GM21515 (cell line): ENCODE results near the gene FIG4.
"Not testable (repeated sequence)": the region's sequence is repeated elsewhere in the genome, so short reads cannot be mapped to it uniquely, and the experiment has no call there.

Experiments
- ATAC-seq: cut with Tn5 transposase; IDR thresholded peaks from one replicate; pipeline ENCODE4 v1.9.1; 2021; ENCODE audit not compliant: unreplicated experiment

The FIG4 gene

GRCh38 chr6:109701774-109702173 lies 10.7 kb downstream of the FIG4 start:
- ATAC-seq: no peak

- ATAC-seq: no peak
Observed at GRCh38 chr6:109702791-109703190, 11.7 kb downstream of the FIG4 start.

GRCh38 chr6:109705258-109705657 lies 14.2 kb downstream of the FIG4 start:
- peak; percentile 95 for ATAC-seq

DNA sequence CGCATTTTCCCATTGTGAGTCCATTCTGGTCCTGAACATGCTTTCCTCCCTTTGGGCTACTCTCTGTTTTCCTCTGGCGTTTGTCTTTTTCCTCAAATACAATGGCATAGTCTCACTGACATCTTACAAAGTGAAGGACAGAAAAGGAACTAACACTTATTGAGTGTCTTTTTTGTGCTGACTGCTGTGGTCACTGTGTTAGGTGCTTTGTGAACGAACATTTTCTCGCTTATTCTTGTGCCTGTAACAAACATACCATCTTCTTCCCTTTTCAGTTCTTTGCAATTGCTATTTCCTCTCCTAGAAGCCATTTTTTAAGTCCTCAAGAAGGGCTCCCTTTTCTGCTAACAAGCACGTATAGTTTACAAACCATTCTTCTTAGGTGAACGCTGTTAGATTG lies 15.4 kb downstream of the FIG4 start:
- ATAC-seq: no peak

GRCh38 chr6:109708099-109708498 lies 17.0 kb downstream of the FIG4 start:
- not testable (repeated sequence) for ATAC-seq

GRCh38 chr6:109713097-109713496 lies 22.0 kb downstream of the FIG4 start:
- no peak for ATAC-seq

GRCh38 chr6:109714166-109714565 lies 23.1 kb downstream of the FIG4 start:
- no peak for ATAC-seq

DNA sequence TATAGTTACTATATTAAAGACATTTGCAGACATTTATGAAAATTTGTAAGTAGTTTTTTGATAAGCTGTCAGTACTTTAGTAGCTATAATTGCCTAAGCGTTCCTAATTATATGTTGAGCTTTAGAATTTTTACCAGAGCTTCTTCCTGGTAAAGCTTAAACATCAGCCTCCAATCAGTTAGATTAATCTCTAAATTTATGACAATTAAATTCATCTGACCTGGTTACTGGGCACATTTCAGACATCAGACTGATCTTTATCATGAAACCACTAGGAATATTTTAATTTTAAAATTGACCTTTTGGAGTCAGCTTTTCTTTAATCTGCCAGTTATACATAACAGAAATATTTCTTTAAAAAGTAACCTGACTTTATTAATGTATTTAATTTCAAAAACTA lies 23.5 kb downstream of the FIG4 start:
- no peak for ATAC-seq

DNA sequence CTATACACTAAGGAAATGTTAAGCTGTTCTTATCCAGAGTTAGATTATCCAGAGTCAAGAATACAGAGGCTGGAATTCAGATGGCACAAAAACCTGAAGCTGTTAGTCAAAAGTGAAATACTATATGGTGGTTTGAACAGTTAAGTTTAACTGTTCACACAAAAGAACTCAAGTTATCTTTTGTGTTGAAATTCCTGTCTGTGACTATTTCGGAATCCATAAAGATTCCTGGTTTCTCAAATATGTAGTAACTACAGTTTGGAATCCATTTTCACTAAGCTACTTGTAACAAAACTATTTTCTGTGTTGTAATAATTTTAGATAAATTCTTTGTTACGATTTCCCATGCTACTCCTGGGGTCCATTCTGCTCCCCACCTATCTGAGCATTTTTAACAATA lies 24.5 kb downstream of the FIG4 start:
- ATAC-seq: no peak

DNA sequence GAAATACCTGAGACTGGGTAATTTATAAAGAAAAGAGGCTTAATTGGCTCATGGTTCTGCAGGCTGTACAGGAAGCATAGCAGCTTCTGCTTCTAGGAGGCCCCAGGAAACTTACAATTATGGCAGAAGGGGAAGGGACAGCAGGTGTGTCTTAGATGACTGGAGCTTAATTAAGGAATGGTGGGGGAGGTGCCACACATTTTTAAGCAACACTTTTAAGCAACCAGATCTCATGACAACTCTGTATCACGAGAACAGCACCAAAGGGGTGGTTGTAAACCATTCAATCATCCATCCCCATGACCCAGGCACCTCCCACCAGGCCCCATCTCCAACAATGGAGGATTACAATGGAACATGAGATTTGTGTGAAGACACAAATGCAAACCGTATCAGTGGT lies 26.9 kb downstream of the FIG4 start:
- no peak for ATAC-seq

GRCh38 chr6:109718991-109719390 lies 27.9 kb downstream of the FIG4 start:
- no peak for ATAC-seq

DNA sequence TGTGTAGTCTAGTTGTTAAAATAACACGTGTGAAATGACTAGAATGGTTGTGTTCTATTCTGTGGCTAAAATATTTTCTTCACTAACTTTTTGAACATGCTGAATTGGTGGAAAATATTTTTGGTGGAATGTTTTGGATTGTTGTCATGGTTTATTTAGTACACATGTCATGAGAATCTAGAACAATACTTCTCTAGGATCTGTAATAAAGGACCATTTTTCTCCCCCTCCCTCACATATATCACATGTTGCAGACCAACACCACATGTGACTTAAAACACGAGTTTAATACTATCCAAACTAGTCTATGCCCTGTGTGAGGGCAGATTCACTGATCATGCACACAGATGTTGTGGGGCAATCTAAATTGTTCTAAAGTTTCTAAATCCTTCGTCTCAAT lies 29.2 kb downstream of the FIG4 start:
- no peak for ATAC-seq

GRCh38 chr6:109722011-109722410 lies 30.9 kb downstream of the FIG4 start:
- ATAC-seq: no peak

DNA sequence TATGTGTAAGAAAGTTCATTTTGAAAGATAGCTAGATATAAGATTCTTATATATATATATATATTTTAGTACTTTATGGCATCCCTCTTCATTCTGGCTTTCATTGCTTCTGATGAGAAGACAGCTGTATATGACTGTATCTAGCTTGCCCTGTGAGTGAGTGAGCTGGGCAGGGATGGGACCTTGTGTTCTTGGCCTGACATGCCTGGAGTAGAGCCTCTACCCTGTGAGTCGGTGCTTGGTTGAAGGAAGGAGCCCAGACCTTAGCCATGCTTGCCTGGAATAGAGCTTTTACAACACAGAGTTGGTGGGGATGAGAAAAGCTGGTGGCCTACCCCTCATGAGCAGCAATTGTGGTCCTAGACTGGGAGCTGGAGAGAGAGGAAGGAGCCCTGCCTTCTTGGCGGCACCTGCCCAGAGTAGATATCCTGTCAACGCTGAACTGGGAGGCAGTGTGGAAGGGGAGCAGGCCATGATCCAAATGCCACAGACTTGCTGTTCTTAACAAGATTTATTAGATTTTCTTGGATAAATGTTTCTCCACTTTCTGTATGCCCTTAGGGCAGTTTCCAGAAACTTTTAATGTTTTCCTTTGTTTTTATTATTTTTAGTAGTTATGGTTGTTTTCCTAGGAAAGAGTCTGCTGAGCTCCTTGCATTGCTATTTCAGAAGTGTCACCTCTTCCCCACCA lies 31.6 kb downstream of the FIG4 start:
- no peak for ATAC-seq

- not testable (repeated sequence) for ATAC-seq
Observed at GRCh38 chr6:109725250-109725649, 34.2 kb downstream of the FIG4 start.

GRCh38 chr6:109736273-109737025 lies 45.4 kb downstream of the FIG4 start:
- ATAC-seq: no peak

DNA sequence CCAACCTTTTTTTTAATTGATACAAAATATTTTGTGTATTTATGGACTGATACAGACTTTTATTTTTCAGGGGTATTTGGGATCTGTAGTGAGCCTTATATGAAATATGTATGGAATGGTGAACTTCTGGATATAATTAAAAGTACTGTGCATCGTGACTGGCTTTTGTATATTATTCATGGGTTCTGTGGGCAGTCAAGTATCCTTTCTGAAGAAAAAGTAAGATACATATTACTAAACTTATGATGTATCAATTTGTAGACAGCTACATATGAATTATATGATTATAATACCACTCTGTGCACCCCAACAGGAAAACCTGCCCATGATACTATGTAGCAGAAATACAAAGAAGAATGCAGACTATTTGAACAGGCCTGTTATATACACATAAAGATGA lies 47.2 kb downstream of the FIG4 start:
- ATAC-seq: no peak

GRCh38 chr6:109738667-109739066 lies 47.6 kb downstream of the FIG4 start:
- no peak for ATAC-seq

DNA sequence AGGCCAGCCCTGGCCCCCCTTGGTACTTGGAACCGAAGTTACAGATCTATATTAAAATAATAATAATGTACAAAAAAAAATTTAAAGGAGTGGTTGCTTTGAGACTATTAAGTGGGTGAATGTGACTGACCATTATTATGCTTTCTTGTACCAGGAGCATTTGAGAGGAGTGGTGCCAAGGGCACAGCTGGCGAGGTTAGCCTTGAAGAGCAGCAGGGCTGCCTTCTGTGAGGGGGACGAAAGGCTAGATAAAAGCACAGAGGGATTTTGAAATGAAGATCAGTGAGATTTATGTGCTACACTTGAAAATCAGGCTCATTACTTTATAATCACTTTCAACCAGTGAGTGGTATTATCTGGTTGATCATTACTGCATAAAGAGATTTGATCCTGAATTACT lies 48.6 kb downstream of the FIG4 start:
- ATAC-seq: no peak

DNA sequence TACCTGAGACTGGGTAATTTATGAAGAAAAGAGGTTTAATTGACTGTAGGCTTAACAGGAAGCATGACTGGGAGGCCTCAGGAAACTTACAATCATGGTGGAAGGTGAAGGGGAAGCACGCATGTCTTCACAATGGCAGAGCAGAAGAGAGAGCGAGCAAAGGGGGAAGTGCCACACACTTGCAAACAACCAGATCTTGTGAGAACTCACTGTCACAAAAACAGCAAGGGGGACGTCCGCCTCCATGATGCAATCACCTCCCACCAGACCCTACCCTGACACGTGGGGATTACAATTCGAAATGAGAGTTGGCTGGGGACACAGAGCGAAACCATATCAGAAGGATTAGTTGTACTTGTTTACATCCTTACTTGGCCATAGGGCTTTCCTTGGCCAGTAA lies 49.7 kb downstream of the FIG4 start:
- no peak for ATAC-seq

GRCh38 chr6:109743739-109744138 lies 52.6 kb downstream of the FIG4 start:
- ATAC-seq: no peak

DNA sequence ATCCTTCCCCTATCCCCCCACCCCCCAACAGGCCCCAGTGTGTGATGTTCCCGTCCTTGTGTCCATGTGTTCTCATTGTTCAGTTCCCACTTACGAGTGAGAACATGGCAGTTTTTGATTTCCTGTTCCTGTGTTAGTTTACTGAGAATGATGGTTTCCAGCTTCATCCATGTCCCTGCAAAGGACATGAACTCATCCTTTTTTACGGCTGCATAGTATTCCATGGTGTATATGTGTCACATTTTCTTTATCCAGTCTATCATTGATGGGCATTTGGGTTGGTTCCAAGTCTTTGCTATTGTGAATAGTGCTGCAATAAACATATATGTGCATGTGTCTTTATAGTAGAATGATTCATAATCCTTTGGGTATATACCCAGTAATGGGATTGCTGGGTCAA lies 53.7 kb downstream of the FIG4 start:
- ATAC-seq: not testable (repeated sequence)

- no peak for ATAC-seq
Observed at GRCh38 chr6:109747221-109747620, 56.1 kb downstream of the FIG4 start.
